ENCODE data around the gene RASGRP2. TPM values are rescaled to one million over a fixed set of nuclear protein-coding genes. Genes with fewer than 3 reads are reported as not detected.

RASGRP2 gene
- total RNA-seq, 4 donors from 2014 or later = 3.2 to 72.8 (median 23.3) TPM

DNA sequence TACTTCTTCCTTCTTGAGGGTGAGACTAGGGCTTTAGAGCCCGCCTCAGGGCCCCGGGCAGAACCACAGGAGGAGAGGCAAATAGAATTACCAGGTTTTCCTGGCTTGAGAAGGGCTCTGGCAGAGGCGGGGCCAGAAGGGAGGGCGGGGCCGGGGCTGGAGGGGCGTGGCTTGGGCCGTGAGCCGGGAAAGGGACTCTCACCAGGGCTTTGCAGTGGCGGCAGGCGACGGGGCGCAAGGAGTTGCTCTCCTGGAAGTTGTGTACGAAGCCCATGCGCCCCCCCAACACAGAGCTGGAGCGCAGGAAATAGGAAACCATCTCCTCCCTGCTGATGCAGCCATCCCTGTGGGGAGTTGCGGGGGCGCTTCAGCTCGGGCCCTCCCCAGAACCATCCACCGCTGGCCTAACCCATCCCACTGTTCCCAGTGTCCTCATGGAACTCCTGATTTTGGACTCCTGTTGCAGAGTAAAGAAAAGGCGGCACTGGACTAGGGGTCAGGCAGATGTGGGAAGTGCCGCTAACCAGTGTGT is 14.0 kb downstream of the RASGRP2 start:
- TF ChIP-seq, protein P1, sequence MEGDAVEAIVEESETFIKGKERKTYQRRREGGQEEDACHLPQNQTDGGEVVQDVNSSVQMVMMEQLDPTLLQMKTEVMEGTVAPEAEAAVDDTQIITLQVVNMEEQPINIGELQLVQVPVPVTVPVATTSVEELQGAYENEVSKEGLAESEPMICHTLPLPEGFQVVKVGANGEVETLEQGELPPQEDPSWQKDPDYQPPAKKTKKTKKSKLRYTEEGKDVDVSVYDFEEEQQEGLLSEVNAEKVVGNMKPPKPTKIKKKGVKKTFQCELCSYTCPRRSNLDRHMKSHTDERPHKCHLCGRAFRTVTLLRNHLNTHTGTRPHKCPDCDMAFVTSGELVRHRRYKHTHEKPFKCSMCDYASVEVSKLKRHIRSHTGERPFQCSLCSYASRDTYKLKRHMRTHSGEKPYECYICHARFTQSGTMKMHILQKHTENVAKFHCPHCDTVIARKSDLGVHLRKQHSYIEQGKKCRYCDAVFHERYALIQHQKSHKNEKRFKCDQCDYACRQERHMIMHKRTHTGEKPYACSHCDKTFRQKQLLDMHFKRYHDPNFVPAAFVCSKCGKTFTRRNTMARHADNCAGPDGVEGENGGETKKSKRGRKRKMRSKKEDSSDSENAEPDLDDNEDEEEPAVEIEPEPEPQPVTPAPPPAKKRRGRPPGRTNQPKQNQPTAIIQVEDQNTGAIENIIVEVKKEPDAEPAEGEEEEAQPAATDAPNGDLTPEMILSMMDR (IDR thresholded peaks at IDR 0.05) = no peak
- TF ChIP-seq POLR2A (IDR thresholded peaks at IDR 0.05) = no peak
- no peak for DNase-seq
- no peaks in the 10 kb centered on the region for H3K9me3 ChIP-seq
- intact Hi-C loops (cut with DNase I; ENCODE audit: low total_unique reads) = no loop called here
- H3K27ac ChIP-seq = no peak overlapping the region
- H3K4me1 ChIP-seq = no peaks in the 10 kb centered on the region
- no peak overlapping the region for H3K4me3 ChIP-seq
- no peaks in the 10 kb centered on the region for H3K36me3 ChIP-seq
- H3K27me3 ChIP-seq = no peaks in the 10 kb centered on the region

DNA sequence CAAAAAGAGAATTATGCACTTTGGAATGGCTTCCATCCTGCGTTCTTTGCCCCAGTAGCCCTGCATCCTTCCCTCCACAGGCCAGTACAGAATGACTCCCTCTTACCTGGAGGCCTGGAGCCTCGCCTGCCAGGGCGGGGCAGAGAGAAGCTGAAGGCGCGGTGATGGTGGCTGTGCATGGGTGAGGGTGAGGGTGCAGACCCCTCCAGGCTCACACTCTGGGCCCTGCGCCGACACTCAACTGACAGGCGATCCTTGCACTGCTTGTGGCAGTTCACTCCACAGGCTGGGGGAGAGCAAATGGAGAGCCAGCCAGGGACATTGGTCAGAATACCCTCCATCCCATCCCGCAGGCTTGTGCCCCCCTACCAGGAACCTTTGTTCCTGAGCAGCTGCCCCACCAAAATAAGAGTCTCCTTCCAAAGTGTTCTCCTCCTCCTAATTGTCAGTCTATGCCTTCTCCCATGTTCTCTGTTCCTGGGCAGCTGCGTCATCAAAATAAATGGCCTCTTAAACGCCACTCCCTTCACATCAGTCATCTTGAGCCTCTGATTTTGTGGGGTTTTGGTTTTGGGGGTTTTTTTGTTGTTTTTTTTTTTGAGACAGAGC is 15.1 kb downstream of the RASGRP2 start:
- no peak for DNase-seq
- intact Hi-C loops (cut with DNase I; ENCODE audit: low total_unique reads) = no loop called here

DNA sequence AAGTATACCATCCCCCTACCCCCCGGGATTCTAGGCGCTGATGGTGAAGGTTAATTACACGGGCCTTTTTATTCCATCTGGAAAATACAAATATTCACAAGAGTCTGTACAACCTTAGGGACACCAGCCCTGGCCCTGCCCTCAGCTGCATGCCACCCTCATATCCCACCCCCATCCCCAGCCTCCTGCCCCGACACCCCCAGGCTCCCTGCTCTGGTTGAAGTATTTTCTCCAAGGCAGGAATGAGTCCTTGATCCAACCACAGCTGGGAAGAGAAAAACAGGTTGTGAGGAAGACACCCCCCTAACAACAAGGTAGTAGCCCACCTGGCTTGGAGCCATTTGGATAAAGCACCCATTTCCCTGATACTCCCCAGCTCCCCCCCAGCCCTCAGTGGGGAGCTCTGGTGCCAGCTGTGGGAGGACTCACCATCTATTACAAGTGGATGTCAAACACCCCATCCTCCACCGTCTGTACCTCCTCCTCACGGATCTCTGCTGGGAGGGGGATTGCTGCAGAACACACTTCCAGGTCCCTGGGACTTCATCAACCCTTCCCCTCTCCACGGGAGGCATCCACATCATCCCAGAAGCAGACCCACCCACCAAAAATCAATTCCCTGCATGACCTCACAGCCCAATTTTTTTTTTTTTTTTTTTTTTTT is 16.9 kb downstream of the RASGRP2 start:
- no peaks in the 10 kb centered on the region for H3K27me3 ChIP-seq
- H3K4me3 ChIP-seq = no peak overlapping the region
- TF ChIP-seq POLR2A (IDR thresholded peaks at IDR 0.05) = no peak
- TF ChIP-seq, protein P1 (IDR thresholded peaks at IDR 0.05) = no peak
- no peaks in the 10 kb centered on the region for H3K36me3 ChIP-seq
- intact Hi-C loops (cut with DNase I; ENCODE audit: low total_unique reads) = no loop called here
- no peak overlapping the region for H3K27ac ChIP-seq
- DNase-seq = no peak
- H3K9me3 ChIP-seq = no peaks in the 10 kb centered on the region
- H3K4me1 ChIP-seq = no peaks in the 10 kb centered on the region

More for the DNA sequence above, 15.1 kb downstream of the RASGRP2 start:
- H3K4me1 ChIP-seq = no peaks in the 10 kb centered on the region
- no peaks in the 10 kb centered on the region for H3K27me3 ChIP-seq
- H3K9me3 ChIP-seq = no peaks in the 10 kb centered on the region
- no peaks in the 10 kb centered on the region for H3K36me3 ChIP-seq
- no peak overlapping the region for H3K27ac ChIP-seq
- no peak overlapping the region for H3K4me3 ChIP-seq
- TF ChIP-seq, protein P1 (IDR thresholded peaks at IDR 0.05) = no peak
- no peak for TF ChIP-seq POLR2A (IDR thresholded peaks at IDR 0.05)

DNA sequence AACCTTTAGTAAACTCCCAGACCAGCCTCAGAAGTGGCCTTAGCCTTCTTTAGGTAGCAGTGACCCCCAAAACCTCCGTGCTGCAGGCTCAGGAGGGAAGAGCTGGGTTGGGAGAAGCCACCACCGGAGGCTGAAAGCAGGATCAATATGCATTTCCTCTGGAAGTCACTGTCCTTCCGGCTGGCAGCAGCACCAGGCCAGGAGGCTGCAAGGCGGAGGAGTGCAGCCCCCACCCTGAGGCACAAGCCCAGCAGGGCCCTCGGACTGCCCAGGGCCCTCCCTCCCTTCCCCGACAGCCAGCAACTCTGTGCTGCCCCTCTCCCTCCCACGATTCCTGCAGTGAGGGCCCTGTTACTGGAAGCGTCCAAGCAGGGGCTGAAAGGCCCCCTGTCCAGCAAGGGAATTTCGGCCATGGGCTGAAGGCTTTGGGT is 17.7 kb downstream of the RASGRP2 start:
- no peak for DNase-seq
- TF ChIP-seq, protein P1 (IDR thresholded peaks at IDR 0.05) = no peak
- no peak for TF ChIP-seq POLR2A (IDR thresholded peaks at IDR 0.05)
- no peaks in the 10 kb centered on the region for H3K36me3 ChIP-seq
- no peak overlapping the region for H3K27ac ChIP-seq
- H3K4me3 ChIP-seq = no peak overlapping the region
- intact Hi-C loops (cut with DNase I; ENCODE audit: low total_unique reads) = no loop called here
- no peaks in the 10 kb centered on the region for H3K27me3 ChIP-seq
- H3K9me3 ChIP-seq = no peaks in the 10 kb centered on the region
- no peaks in the 10 kb centered on the region for H3K4me1 ChIP-seq

DNA sequence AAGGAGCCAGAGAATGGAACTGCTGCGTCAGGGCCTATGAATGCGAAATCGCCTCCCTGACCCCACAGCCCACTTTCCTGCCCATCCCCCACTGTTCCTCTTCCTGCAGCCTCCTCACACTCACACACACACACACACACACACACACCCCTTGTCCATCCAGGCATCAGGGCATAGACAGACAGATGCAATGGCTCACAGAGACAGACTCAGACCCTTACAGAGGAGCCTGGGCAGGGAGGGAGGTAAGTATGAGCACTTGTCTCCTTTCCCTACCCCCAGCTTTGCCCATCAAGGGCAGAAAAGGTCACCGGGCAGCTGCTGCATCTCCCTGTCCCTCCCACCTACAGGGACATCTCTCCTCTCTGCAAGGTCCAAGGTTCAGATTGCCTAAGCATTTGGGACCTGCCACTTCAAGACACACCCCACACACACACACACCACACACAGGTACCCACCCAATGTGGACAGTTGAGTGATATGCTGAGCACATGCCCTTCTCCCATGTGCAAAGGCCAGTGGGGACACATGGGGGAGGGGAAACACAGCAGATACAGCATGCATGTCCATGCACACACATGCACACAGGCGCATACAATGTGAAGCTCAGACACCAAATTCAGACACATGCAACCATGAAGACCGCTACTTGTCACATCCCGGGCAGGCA is 18.9 kb downstream of the RASGRP2 start:
- TF ChIP-seq, protein P1 (IDR thresholded peaks at IDR 0.05) = no peak
- no peak for TF ChIP-seq POLR2A (IDR thresholded peaks at IDR 0.05)
- Histone ChIP-seq H3K36me3 (no peaks in the 10 kb centered on the region), H3K9me3 (no peaks in the 10 kb centered on the region), H3K4me3 (no peak overlapping the region), H3K27ac (no peak overlapping the region), H3K27me3 (no peaks in the 10 kb centered on the region), H3K4me1 (no peaks in the 10 kb centered on the region)
- DNase-seq = no peak
- intact Hi-C loops (cut with DNase I; ENCODE audit: low total_unique reads) = no loop called here
